ENCODE results near the gene HLA-DQA1. TPM values are rescaled to one million over a fixed set of nuclear protein-coding genes. Genes with fewer than 3 reads are reported as not detected.
"Not testable (repeated sequence)": the region's sequence is repeated elsewhere in the genome, so short reads cannot be mapped to it uniquely, and the experiment has no call there.

Gene HLA-DQA1
- total RNA-seq, 1 donor from 2014 or later = 628 TPM

- TF ChIP-seq, protein P1, sequence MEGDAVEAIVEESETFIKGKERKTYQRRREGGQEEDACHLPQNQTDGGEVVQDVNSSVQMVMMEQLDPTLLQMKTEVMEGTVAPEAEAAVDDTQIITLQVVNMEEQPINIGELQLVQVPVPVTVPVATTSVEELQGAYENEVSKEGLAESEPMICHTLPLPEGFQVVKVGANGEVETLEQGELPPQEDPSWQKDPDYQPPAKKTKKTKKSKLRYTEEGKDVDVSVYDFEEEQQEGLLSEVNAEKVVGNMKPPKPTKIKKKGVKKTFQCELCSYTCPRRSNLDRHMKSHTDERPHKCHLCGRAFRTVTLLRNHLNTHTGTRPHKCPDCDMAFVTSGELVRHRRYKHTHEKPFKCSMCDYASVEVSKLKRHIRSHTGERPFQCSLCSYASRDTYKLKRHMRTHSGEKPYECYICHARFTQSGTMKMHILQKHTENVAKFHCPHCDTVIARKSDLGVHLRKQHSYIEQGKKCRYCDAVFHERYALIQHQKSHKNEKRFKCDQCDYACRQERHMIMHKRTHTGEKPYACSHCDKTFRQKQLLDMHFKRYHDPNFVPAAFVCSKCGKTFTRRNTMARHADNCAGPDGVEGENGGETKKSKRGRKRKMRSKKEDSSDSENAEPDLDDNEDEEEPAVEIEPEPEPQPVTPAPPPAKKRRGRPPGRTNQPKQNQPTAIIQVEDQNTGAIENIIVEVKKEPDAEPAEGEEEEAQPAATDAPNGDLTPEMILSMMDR (IDR thresholded peaks at IDR 0.05) = no peak
- DNase-seq (no peak), ATAC-seq (ENCODE audit: low read depth) (no peak)
- ChIA-PET CTCF (no interaction called here), POLR2A (no interaction called here)
- H3K27me3 Mint-ChIP-seq = no peaks in the 10 kb centered on the region
- H3K4me1 Mint-ChIP-seq = peaks cover 46% of the 10 kb centered on the region
- intact Hi-C loops (cut with micrococcal nuclease) = loop anchor here (5.0 kb wide), 1 partner anchor 37 kb away; no protein-coding TSS in a partner anchor
- no peaks in the 10 kb centered on the region for H3K9me3 Mint-ChIP-seq
- no peak overlapping the region for H3K4me3 Mint-ChIP-seq
- peaks cover 37% of the 10 kb centered on the region for H3K36me3 Mint-ChIP-seq (ENCODE audit: low read depth)
- peak overlapping the region; percentile 76 for H3K27ac Mint-ChIP-seq
Measured at GRCh38 chr6:32655203-32655710, 18.1 kb downstream of the HLA-DQA1 start.

DNA sequence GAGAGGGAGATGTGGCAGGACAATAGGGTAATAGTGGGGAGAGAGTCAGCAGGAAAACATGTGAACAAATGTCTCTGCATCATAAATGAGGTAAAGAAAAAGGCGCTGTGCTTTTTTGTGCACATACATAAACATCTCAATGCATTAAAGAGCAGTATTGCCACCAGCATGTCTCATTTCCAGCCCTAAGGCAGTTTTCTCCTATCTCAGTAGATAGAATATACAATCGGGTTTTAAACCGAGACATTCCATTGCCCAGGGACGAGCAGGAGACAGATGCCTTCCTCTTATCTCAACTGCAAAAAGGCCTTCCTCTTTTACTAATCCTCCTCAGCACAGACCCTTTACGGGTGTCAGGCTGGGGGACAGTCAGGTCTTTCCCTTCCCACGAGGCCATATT, 20.1 kb downstream of the HLA-DQA1 start:
- POLR2A ChIA-PET = interaction anchor here (1.6 to 2.2 kb wide), 2 partner anchors 19 to 34 kb away, joined by 5 to 8 read pairs; no protein-coding TSS in a partner anchor
- H3K36me3 Mint-ChIP-seq (ENCODE audit: low read depth) = peaks cover 57% of the 10 kb centered on the region
- intact Hi-C loops (cut with micrococcal nuclease) = loop anchor here (5.0 kb wide), 1 partner anchor 35 kb away; no protein-coding TSS in a partner anchor
- H3K27me3 Mint-ChIP-seq; H3K4me3 Mint-ChIP-seq; H3K9me3 Mint-ChIP-seq; ATAC-seq (ENCODE audit: low read depth); CTCF ChIA-PET; DNase-seq; H3K27ac Mint-ChIP-seq: not testable (repeated sequence)
- H3K4me1 Mint-ChIP-seq = peaks cover 66% of the 10 kb centered on the region

- ATAC-seq (ENCODE audit: low read depth); DNase-seq; H3K27me3 Mint-ChIP-seq; CTCF ChIA-PET; H3K9me3 Mint-ChIP-seq: not testable (repeated sequence)
- peaks cover 58% of the 10 kb centered on the region for H3K36me3 Mint-ChIP-seq (ENCODE audit: low read depth)
- peak overlapping the region; percentile 93 for H3K27ac Mint-ChIP-seq
- H3K4me1 Mint-ChIP-seq = peaks cover 66% of the 10 kb centered on the region
- POLR2A ChIA-PET = interaction anchor here (0.9 to 2.2 kb wide), 8 partner anchors 20 to 103 kb away, joined by 3 to 8 read pairs (median 6); no protein-coding TSS in a partner anchor
- peak overlapping the region; percentile 52 for H3K4me3 Mint-ChIP-seq
- intact Hi-C loops (cut with micrococcal nuclease) = loop anchor here (5.0 kb wide), 1 partner anchor 34 kb away; no protein-coding TSS in a partner anchor
Measured at GRCh38 chr6:32657819-32658218, 20.6 kb downstream of the HLA-DQA1 start.

DNA sequence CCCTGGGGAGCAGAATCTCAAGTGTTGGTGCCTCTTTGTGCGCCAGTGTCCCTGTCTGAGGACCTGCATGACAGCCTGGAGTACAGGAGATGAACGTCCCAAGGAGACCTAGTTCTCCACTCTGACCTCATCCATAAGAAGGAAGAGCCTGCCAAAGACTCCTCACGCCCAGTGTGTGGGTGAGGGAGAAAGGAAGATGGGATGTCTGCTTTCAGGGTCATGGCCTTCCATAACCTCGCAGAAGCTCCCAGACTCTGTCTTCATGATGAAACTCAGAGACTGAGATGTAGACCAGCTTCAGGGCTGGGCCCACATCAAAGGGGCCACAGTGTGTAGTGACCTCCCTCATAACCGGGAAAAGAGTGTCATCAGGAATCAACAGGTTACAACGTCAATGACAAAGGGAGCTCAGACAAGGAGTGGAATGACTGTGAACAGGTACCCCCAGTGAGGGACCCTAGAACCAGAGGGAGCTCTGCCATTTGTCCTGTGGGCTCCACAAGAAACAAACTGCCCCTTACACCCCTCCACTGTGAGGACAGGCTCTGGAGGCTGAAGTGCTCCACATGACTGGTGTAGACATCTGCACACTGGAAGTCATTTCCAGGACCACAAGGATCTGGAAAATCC, 21.2 kb downstream of the HLA-DQA1 start:
- ChIA-PET CTCF (no interaction called here), POLR2A (interaction anchor here (0.8 to 2.2 kb wide), 11 partner anchors 12 to 219 kb away, joined by 3 to 8 read pairs (median 4); partner anchors contain the start of gene HLA-DRA)
- TF ChIP-seq, protein P1 (IDR thresholded peaks at IDR 0.05) = no peak
- Mint-ChIP-seq H3K27ac (peak overlapping the region; percentile 93), H3K36me3 (ENCODE audit: low read depth) (peaks cover 64% of the 10 kb centered on the region), H3K4me1 (peaks cover 69% of the 10 kb centered on the region), H3K9me3 (no peaks in the 10 kb centered on the region), H3K27me3 (no peaks in the 10 kb centered on the region), H3K4me3 (peak overlapping the region; percentile 52)
- no peak for DNase-seq
- no peak for ATAC-seq (ENCODE audit: low read depth)
- intact Hi-C loops (cut with micrococcal nuclease) = loop anchor here (5.0 kb wide), 1 partner anchor 34 kb away; no protein-coding TSS in a partner anchor

GRCh38 chr6:32659856-32660595, 22.8 kb downstream of the HLA-DQA1 start:
- peak overlapping the region; percentile 65 for H3K4me3 Mint-ChIP-seq
- ChIA-PET POLR2A (interaction anchor here (0.6 to 3.0 kb wide), 32 partner anchors 9 to 224 kb away, joined by 3 to 64 read pairs (median 6); partner anchors contain the start of genes HLA-DQA1, HLA-DRA, HLA-DRB5 and PSMB9), CTCF (interaction anchor here (0.7 to 1.3 kb wide), 5 partner anchors 30 to 227 kb away, joined by 3 to 4 read pairs (median 3); no protein-coding TSS in a partner anchor)
- peaks cover 66% of the 10 kb centered on the region for H3K4me1 Mint-ChIP-seq
- H3K36me3 Mint-ChIP-seq (ENCODE audit: low read depth) = peaks cover 66% of the 10 kb centered on the region
- no peaks in the 10 kb centered on the region for H3K27me3 Mint-ChIP-seq
- ATAC-seq (ENCODE audit: low read depth) (peak; percentile 83), DNase-seq (no peak)
- H3K27ac Mint-ChIP-seq = peak overlapping the region; percentile 93
- no peaks in the 10 kb centered on the region for H3K9me3 Mint-ChIP-seq
- TF ChIP-seq, protein P1 (IDR thresholded peaks at IDR 0.05) = no peak
- intact Hi-C loops (cut with micrococcal nuclease) = loop anchor here (1.0 to 10.0 kb wide), 3 partner anchors 32 to 135 kb away; no protein-coding TSS in a partner anchor
